Right atrium auricular region (tissue), 2 donors: ENCODE results near the gene ERBB4. TPM values are rescaled to one million over a fixed set of nuclear protein-coding genes. Genes with fewer than 3 reads are reported as not detected.

ENCODE experiments used
- DNase-seq: peaks from one replicate; pipeline ENCODE4 v3.0.0-alpha.2; 2019; ENCODE audit warnings: low spot score
- H3K27ac ChIP-seq, 2 donors: fragments of 200-600 bp; sonication (generic); 1 replicate in 1 of 2; 2 replicates in 1 of 2; pipeline ENCODE4 v1.5.1; 2016 to 2019
- H3K27me3 ChIP-seq, 2 donors: fragments of 200-600 bp; sonication (generic); one replicate each; pipeline versions ENCODE4 v1.5.1 to v1.6.0; 2017 to 2019
- H3K36me3 ChIP-seq: fragments of 200-600 bp; sonication (generic); one replicate; pipeline ENCODE4 v1.5.1; 2016
- H3K4me1 ChIP-seq, 2 donors: fragments of 200-600 bp; sonication (generic); one replicate each; pipeline versions ENCODE4 v1.5.1 to v1.6.0; 2017 to 2019
- H3K4me3 ChIP-seq, 2 donors: fragments of 200-600 bp; sonication (generic); 1 replicate in 1 of 2; 2 replicates in 1 of 2; pipeline ENCODE4 v1.5.1; 2017 to 2019; ENCODE audit warnings: mild to moderate bottlenecking in 1 of 2, moderate library complexity in 1 of 2
- H3K9me3 ChIP-seq, 2 donors: fragments of 200-600 bp; sonication (generic); one replicate each; pipeline ENCODE4 v1.5.1; 2019
- CTCF ChIP-seq, 2 donors: fragments of 200-600 bp; sonication (generic); IDR thresholded peaks; one replicate each; pipeline ENCODE4 v1.5.1; 2019; ENCODE audit warnings: antibody characterized with exemption in 2 of 2
- total RNA-seq, 2 donors: library from RNA; depleted of rRNA; stranded (reverse); fragments of >200 nt; gene quantifications; one replicate each; pipeline ENCODE4 v1.1.0, GENCODE V29; 2016

ERBB4 gene
- total RNA-seq, 2 donors from 2014 or later: 12.4 to 22.4 TPM

- no peaks in the 10 kb centered on the region for H3K9me3 ChIP-seq
- no peaks in the 10 kb centered on the region for H3K27me3 ChIP-seq
- no peak for TF ChIP-seq CTCF (IDR thresholded peaks at IDR 0.05)
- H3K36me3 ChIP-seq: no peaks in the 10 kb centered on the region
- peaks cover 0 to 3% of the 10 kb centered on the region in 2 donors for H3K4me1 ChIP-seq
- DNase-seq: no peak
- H3K27ac ChIP-seq: no peak overlapping the region
- H3K4me3 ChIP-seq: no peak overlapping the region
These were observed 552.3 kb downstream of the ERBB4 start for GRCh38 chr2:211986313-211986712.

GRCh38 chr2:211985393-211985792 lies 553.2 kb downstream of the ERBB4 start:
- Histone ChIP-seq H3K27me3 (no peaks in the 10 kb centered on the region), H3K4me1 (peaks cover 0 to 3% of the 10 kb centered on the region in 2 donors), H3K4me3 (no peak overlapping the region), H3K27ac (no peak overlapping the region), H3K9me3 (no peaks in the 10 kb centered on the region), H3K36me3 (no peaks in the 10 kb centered on the region)
- no peak for DNase-seq
- TF ChIP-seq CTCF (IDR thresholded peaks at IDR 0.05): no peak

GRCh38 chr2:211982162-211982561 lies 556.4 kb downstream of the ERBB4 start:
- Histone ChIP-seq H3K9me3 (no peaks in the 10 kb centered on the region), H3K36me3 (no peaks in the 10 kb centered on the region), H3K27ac (no peak overlapping the region), H3K27me3 (no peaks in the 10 kb centered on the region), H3K4me1 (peaks cover 0 to 3% of the 10 kb centered on the region in 2 donors), H3K4me3 (no peak overlapping the region)
- no peak for DNase-seq
- no peak for TF ChIP-seq CTCF (IDR thresholded peaks at IDR 0.05)

GRCh38 chr2:211981451-211981850 lies 557.2 kb downstream of the ERBB4 start:
- H3K36me3 ChIP-seq: no peaks in the 10 kb centered on the region
- H3K27ac ChIP-seq: no peak overlapping the region
- no peaks in the 10 kb centered on the region for H3K9me3 ChIP-seq
- no peaks in the 10 kb centered on the region for H3K27me3 ChIP-seq
- H3K4me3 ChIP-seq: no peak overlapping the region
- peaks cover 0 to 3% of the 10 kb centered on the region in 2 donors for H3K4me1 ChIP-seq
- DNase-seq: no peak
- no peak for TF ChIP-seq CTCF (IDR thresholded peaks at IDR 0.05)

- no peak overlapping the region for H3K27ac ChIP-seq
- no peaks in the 10 kb centered on the region for H3K27me3 ChIP-seq
- no peak overlapping the region for H3K4me3 ChIP-seq
- no peak for DNase-seq
- peaks cover 0 to 4% of the 10 kb centered on the region in 2 donors for H3K9me3 ChIP-seq
- H3K4me1 ChIP-seq: no peaks in the 10 kb centered on the region
- no peaks in the 10 kb centered on the region for H3K36me3 ChIP-seq
- TF ChIP-seq CTCF (IDR thresholded peaks at IDR 0.05): no peak
These were observed 562.5 kb downstream of the ERBB4 start for GRCh38 chr2:211976076-211976475.

GRCh38 chr2:211967234-211967633 lies 571.4 kb downstream of the ERBB4 start:
- H3K9me3 ChIP-seq: no peaks in the 10 kb centered on the region
- no peaks in the 10 kb centered on the region for H3K4me1 ChIP-seq
- TF ChIP-seq CTCF (IDR thresholded peaks at IDR 0.05): no peak
- H3K36me3 ChIP-seq: no peaks in the 10 kb centered on the region
- no peak for DNase-seq
- H3K27me3 ChIP-seq: no peaks in the 10 kb centered on the region
- no peak overlapping the region for H3K4me3 ChIP-seq
- H3K27ac ChIP-seq: no peak overlapping the region
